GM18508 (cell line): ENCODE data around the gene BPIFB3.

Source experiments
- ATAC-seq: cut with Tn5 transposase; IDR thresholded peaks from one replicate; pipeline ENCODE4 v1.9.1; 2021; ENCODE audit warnings: moderate number of reproducible peaks; ENCODE audit not compliant: insufficient read depth, unreplicated experiment

The BPIFB3 gene

GRCh38 chr20:33053291-33054106 lies at the start of gene BPIFB3:
BPIFB3 (plus strand) TSS chr20:33053903; CDS start chr20:33055436, 1,533 bp downstream.
- ATAC-seq = no peak

GRCh38 chr20:33004141-33004751 lies 49.5 kb upstream of the BPIFB3 start, which contains the start of gene SUN5:
SUN5 (minus strand) TSS chr20:33004433; CDS start chr20:33004340, 93 bp downstream.
- ATAC-seq = no peak

- ATAC-seq = no peak
Measured at GRCh38 chr20:33005132-33005566, 48.6 kb upstream of the BPIFB3 start.

- no peak for ATAC-seq
Measured at GRCh38 chr20:33005908-33006775, 47.6 kb upstream of the BPIFB3 start.

- no peak for ATAC-seq
Measured at GRCh38 chr20:33006776-33007375, 46.8 kb upstream of the BPIFB3 start.

GRCh38 chr20:33007376-33008335 lies 46.0 kb upstream of the BPIFB3 start, which contains the start of gene BPIFB2:
BPIFB2 (plus strand) TSS chr20:33007704; CDS start chr20:33008575, 871 bp downstream.
- no peak for ATAC-seq

GRCh38 chr20:33008336-33009213 lies 45.1 kb upstream of the BPIFB3 start:
- no peak for ATAC-seq

- ATAC-seq = no peak
Measured at GRCh38 chr20:33009214-33010132, 44.2 kb upstream of the BPIFB3 start.

GRCh38 chr20:33010133-33010504 lies 43.6 kb upstream of the BPIFB3 start:
- ATAC-seq = no peak

GRCh38 chr20:33010674-33011449 lies 42.8 kb upstream of the BPIFB3 start:
- no peak for ATAC-seq

GRCh38 chr20:33012327-33013189 lies 41.1 kb upstream of the BPIFB3 start:
- ATAC-seq = no peak

- ATAC-seq = no peak
Measured at GRCh38 chr20:33013701-33014326, 39.9 kb upstream of the BPIFB3 start.

- no peak for ATAC-seq
Measured at GRCh38 chr20:33014336-33015113, 39.2 kb upstream of the BPIFB3 start.

GRCh38 chr20:33015114-33015484 lies 38.6 kb upstream of the BPIFB3 start:
- ATAC-seq = no peak
